ENCODE measurements around the gene NUDCD3. TPM values are rescaled to one million over a fixed set of nuclear protein-coding genes. Genes with fewer than 3 reads are reported as not detected.

Gene NUDCD3
- polyA plus RNA-seq, 4 donors = 71.0 to 90.3 (median 87.6) TPM

- DNase-seq (ENCODE audit: low read depth in 4 of 4, low spot score in 3 of 4) = no peak
These were observed 103.1 kb downstream of the NUDCD3 start for GRCh38 chr7:44387389-44387788.

- no peak for DNase-seq (ENCODE audit: low read depth in 4 of 4, low spot score in 3 of 4)
These were observed 104.1 kb downstream of the NUDCD3 start for GRCh38 chr7:44386139-44386913.

GRCh38 chr7:44385434-44386138, 104.9 kb downstream of the NUDCD3 start:
- no peak for DNase-seq (ENCODE audit: low read depth in 4 of 4, low spot score in 3 of 4)

GRCh38 chr7:44384586-44385433, 105.6 kb downstream of the NUDCD3 start:
- DNase-seq (ENCODE audit: low read depth in 4 of 4, low spot score in 3 of 4) = no peak

GRCh38 chr7:44383566-44383965, 106.9 kb downstream of the NUDCD3 start:
- DNase-seq (ENCODE audit: low read depth in 4 of 4, low spot score in 3 of 4) = no peak

- DNase-seq (ENCODE audit: low read depth in 4 of 4, low spot score in 3 of 4) = no peak
These were observed 107.8 kb downstream of the NUDCD3 start for GRCh38 chr7:44382459-44383265.

GRCh38 chr7:44381494-44382220, 108.8 kb downstream of the NUDCD3 start:
- no peak for DNase-seq (ENCODE audit: low read depth in 4 of 4, low spot score in 3 of 4)

GRCh38 chr7:44380831-44381493, 109.5 kb downstream of the NUDCD3 start:
- DNase-seq (ENCODE audit: low read depth in 4 of 4, low spot score in 3 of 4) = no peak

GRCh38 chr7:44380189-44380830, 110.1 kb downstream of the NUDCD3 start:
- DNase-seq (ENCODE audit: low read depth in 4 of 4, low spot score in 3 of 4) = no peak

- no peak for DNase-seq (ENCODE audit: low read depth in 4 of 4, low spot score in 3 of 4)
These were observed 110.9 kb downstream of the NUDCD3 start for GRCh38 chr7:44379366-44380188.

- no peak for DNase-seq (ENCODE audit: low read depth in 4 of 4, low spot score in 3 of 4)
These were observed 111.7 kb downstream of the NUDCD3 start for GRCh38 chr7:44378744-44379143.

GRCh38 chr7:44377681-44378421, 112.6 kb downstream of the NUDCD3 start:
- DNase-seq (ENCODE audit: low read depth in 4 of 4, low spot score in 3 of 4) = no peak

GRCh38 chr7:44377134-44377463, 113.4 kb downstream of the NUDCD3 start:
- DNase-seq (ENCODE audit: low read depth in 4 of 4, low spot score in 3 of 4) = no peak

GRCh38 chr7:44376429-44377133, 113.9 kb downstream of the NUDCD3 start:
- no peak for DNase-seq (ENCODE audit: low read depth in 4 of 4, low spot score in 3 of 4)

GRCh38 chr7:44375926-44376342, 114.5 kb downstream of the NUDCD3 start:
- DNase-seq (ENCODE audit: low read depth in 4 of 4, low spot score in 3 of 4) = no peak

GRCh38 chr7:44375236-44375699, 115.2 kb downstream of the NUDCD3 start:
- no peak for DNase-seq (ENCODE audit: low read depth in 4 of 4, low spot score in 3 of 4)

Data from left renal pelvis (tissue), 4 donors.